ENCODE measurements around the gene RBFA. TPM values are rescaled to one million over a fixed set of nuclear protein-coding genes. Genes with fewer than 3 reads are reported as not detected.

RBFA gene
- total and polyA plus RNA-seq, 2 experiments from 2014 or later = 33.8 to 43.3 TPM

- peaks cover 40% of the 10 kb centered on the region for H3K9me3 Mint-ChIP-seq
- Histone ChIP-seq H2AFZ (no peak overlapping the region), H3K4me1 (ENCODE audit: insufficient read depth) (no peaks in the 10 kb centered on the region), H3F3A (replicated peaks; ENCODE audit: low read depth) (no peaks in the 10 kb centered on the region), H3K4me2 (no peak overlapping the region), H3K4me3 (no peak overlapping the region), H3K36me3 (ENCODE audit: insufficient read depth) (no peaks in the 10 kb centered on the region), H3K79me2 (replicated peaks; ENCODE audit: insufficient read depth) (no peaks in the 10 kb centered on the region), H3K9me2 (ENCODE audit: insufficient read depth) (no peaks in the 10 kb centered on the region), H3K27ac (ENCODE audit: low read depth) (no peak overlapping the region), H3K27me3 (ENCODE audit: insufficient read depth) (no peaks in the 10 kb centered on the region), H4K20me1 (replicated peaks; ENCODE audit: insufficient read depth) (no peaks in the 10 kb centered on the region)
- H3K27me3 Mint-ChIP-seq (ENCODE audit: insufficient read depth, low read depth, poor library complexity) = peaks cover 4% of the 10 kb centered on the region
- peaks cover 12% of the 10 kb centered on the region for H3K36me3 Mint-ChIP-seq (ENCODE audit: low read depth)
- no peak overlapping the region for H3K27ac Mint-ChIP-seq
- ATAC-seq (no peak), DNase-seq (ENCODE audit: low spot score) (no peak)
- H3K4me1 Mint-ChIP-seq = no peaks in the 10 kb centered on the region; the same call in 1 of the 3 replicates
- H3K4me3 Mint-ChIP-seq = no peak overlapping the region
- no peak for TF ChIP-seq ETS1 (IDR thresholded peaks at IDR 0.05)
- TF ChIP-seq, protein P1, sequence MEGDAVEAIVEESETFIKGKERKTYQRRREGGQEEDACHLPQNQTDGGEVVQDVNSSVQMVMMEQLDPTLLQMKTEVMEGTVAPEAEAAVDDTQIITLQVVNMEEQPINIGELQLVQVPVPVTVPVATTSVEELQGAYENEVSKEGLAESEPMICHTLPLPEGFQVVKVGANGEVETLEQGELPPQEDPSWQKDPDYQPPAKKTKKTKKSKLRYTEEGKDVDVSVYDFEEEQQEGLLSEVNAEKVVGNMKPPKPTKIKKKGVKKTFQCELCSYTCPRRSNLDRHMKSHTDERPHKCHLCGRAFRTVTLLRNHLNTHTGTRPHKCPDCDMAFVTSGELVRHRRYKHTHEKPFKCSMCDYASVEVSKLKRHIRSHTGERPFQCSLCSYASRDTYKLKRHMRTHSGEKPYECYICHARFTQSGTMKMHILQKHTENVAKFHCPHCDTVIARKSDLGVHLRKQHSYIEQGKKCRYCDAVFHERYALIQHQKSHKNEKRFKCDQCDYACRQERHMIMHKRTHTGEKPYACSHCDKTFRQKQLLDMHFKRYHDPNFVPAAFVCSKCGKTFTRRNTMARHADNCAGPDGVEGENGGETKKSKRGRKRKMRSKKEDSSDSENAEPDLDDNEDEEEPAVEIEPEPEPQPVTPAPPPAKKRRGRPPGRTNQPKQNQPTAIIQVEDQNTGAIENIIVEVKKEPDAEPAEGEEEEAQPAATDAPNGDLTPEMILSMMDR (conservative IDR thresholded peaks at IDR 0.05; ENCODE audit: low read depth in 2 of 2) = no peak
- TF ChIP-seq EZH2 (IDR thresholded peaks at IDR 0.05; ENCODE audit: low read depth, unreplicated experiment) = no peak
- TF ChIP-seq ZNF462 (CRISPR knock-in tag; IDR thresholded peaks at IDR 0.05) = no peak
- TF ChIP-seq REST (IDR thresholded peaks at IDR 0.05; ENCODE audit: unreplicated experiment) = no peak
- no peak for TF ChIP-seq EZH2phosphoT487 (IDR thresholded peaks at IDR 0.05; ENCODE audit: unreplicated experiment)
- no peak for TF ChIP-seq POLR2AphosphoS5 (IDR thresholded peaks at IDR 0.05; ENCODE audit: low read depth)
- no peak for TF ChIP-seq STAT1 (IDR thresholded peaks at IDR 0.05; ENCODE audit: unreplicated experiment)
- TF ChIP-seq ZNF331 (CRISPR knock-in tag; IDR thresholded peaks at IDR 0.05; ENCODE audit: low read depth) = no peak
- no peak for TF ChIP-seq JUNB (IDR thresholded peaks at IDR 0.05; ENCODE audit: unreplicated experiment)
- no peak for TF ChIP-seq ZNF114 (CRISPR knock-in tag; IDR thresholded peaks at IDR 0.05)
- TF ChIP-seq NANOG (IDR thresholded peaks at IDR 0.05; ENCODE audit: borderline replicate concordance) = no peak
- no peak for TF ChIP-seq CREB1 (CRISPR knock-in tag; IDR thresholded peaks at IDR 0.05; ENCODE audit: low read depth)
Measured at GRCh38 chr18:80000877-80001276, 33.4 kb upstream of the RBFA start.
